Activated CD4-positive, alpha-beta T cell treated with anti-CD3 and anti-CD28 coated beads, Interleukin-2, Interleukin-6, amounts not matched to agents 100 ng/mL and 50 ng/mL, durations not matched to agents 16 hours and 8 hours (primary cell): Measurements from ENCODE around the gene C5.
"Not testable (repeated sequence)": the region's sequence is repeated elsewhere in the genome, so short reads cannot be mapped to it uniquely, and the experiment has no call there.

ENCODE experiments used
- DNase-seq: peaks from one replicate; pipeline ENCODE4 v3.0.0-alpha.2; 2020

The C5 gene

GRCh38 chr9:121050128-121050988 is at the start of gene C5:
TSS of gene C5 (minus strand) at chr9:121050275. CDS start at chr9:121050246, 29 bp downstream.
- DNase-seq: no peak

- DNase-seq: no peak
Observed at GRCh38 chr9:121098567-121099198, 48.6 kb upstream of the C5 start.

- no peak for DNase-seq
Observed at GRCh38 chr9:121095057-121095456, 45.0 kb upstream of the C5 start.

- DNase-seq: not testable (repeated sequence)
Observed at GRCh38 chr9:121090743-121091142, 40.7 kb upstream of the C5 start.

GRCh38 chr9:121088576-121088975 is 38.5 kb upstream of the C5 start:
- no peak for DNase-seq

GRCh38 chr9:121085661-121086060 is 35.6 kb upstream of the C5 start:
- DNase-seq: no peak

- no peak for DNase-seq
Observed at GRCh38 chr9:121082075-121082474, 32.0 kb upstream of the C5 start.

- DNase-seq: no peak
Observed at GRCh38 chr9:121075251-121076036, 25.4 kb upstream of the C5 start.

- DNase-seq: peak; percentile 96
Observed at GRCh38 chr9:121074370-121075250, 24.5 kb upstream of the C5 start, which contains the start of gene CNTRL. TSS of gene CNTRL (plus strand) at chr9:121074955. CDS start at chr9:121088327, 13,372 bp downstream.

GRCh38 chr9:121073038-121073437 is 23.0 kb upstream of the C5 start:
- DNase-seq: no peak

- peak; percentile 50 for DNase-seq
Observed at GRCh38 chr9:121071756-121072421, 21.8 kb upstream of the C5 start.

- DNase-seq: peak; percentile 50
Observed at GRCh38 chr9:121071370-121071755, 21.3 kb upstream of the C5 start.

GRCh38 chr9:121069396-121069795 is 19.3 kb upstream of the C5 start:
- DNase-seq: no peak

GRCh38 chr9:121067640-121068039 is 17.6 kb upstream of the C5 start:
- DNase-seq: peak; percentile 23

- no peak for DNase-seq
Observed at GRCh38 chr9:121066850-121067249, 16.8 kb upstream of the C5 start.

- DNase-seq: peak; percentile 57
Observed at GRCh38 chr9:121059998-121060636, 10.0 kb upstream of the C5 start.

GRCh38 chr9:121059513-121059912 is 9.4 kb upstream of the C5 start:
- DNase-seq: no peak

GRCh38 chr9:121057821-121058220 is 7.7 kb upstream of the C5 start:
- DNase-seq: no peak

- no peak for DNase-seq
Observed at GRCh38 chr9:121055642-121056143, 5.6 kb upstream of the C5 start.

- DNase-seq: no peak
Observed at GRCh38 chr9:121053544-121053943, 3.5 kb upstream of the C5 start.

GRCh38 chr9:121048618-121049017 is 1.5 kb downstream of the C5 start:
- DNase-seq: no peak
